ENCODE results near the gene GSK3A. TPM values are rescaled to one million over a fixed set of nuclear protein-coding genes. Genes with fewer than 3 reads are reported as not detected.

GSK3A gene
- total and polyA plus RNA-seq, 9 of the 15 experiments (the other 6 are each of a cell fraction or from before 2014, with no cell fraction given) = 0.62 to 90.7 (median 33.3) TPM

DNA sequence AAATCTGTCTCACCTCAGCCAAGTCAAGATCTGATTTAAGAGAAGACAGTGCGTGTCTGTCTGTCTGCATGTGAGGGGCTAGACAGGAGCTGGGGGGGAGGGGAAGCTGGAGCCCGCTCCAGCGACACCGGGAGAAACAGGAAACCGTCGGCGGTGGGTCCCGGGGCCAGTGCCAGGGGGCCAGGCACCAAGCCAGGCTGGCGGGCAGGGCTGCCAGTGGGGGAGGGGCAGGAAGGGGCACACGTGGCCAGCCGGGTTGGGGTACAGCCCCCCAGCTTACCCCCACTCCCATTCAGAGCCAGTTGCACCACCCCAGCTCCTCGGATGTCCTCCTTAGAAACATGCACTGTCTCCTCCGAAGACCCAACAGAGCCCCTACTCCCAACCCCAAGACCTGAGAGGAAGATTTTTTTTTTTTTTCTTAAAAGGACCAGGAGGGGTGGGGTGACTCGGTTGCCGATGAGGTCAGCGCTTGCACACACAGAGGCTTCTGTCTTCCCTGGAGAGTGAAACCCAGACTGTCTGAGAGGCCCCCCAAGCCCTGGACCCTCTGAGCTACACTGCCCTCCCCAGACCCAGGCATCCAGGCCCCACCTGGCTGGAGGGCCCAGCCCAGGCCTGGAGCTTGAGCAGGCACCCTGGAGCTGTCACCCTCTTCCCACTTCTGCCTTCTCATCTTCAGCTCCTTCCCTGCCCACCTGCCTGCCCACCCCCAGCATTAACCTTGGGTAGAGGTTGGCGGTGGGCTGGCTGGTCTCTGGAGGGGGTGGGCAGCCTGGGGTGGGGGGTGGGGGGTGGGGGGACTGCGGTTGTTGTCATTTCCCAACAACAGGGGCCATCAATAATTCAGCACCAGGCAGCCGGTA lies 8.5 kb upstream of the GSK3A start:
- no peak overlapping the region for H3K4me2 ChIP-seq (ENCODE audit: insufficient read depth, low read length)
- no TSS peak for BruUV-seq (replicated peaks)
- peaks cover 49% of the 10 kb centered on the region; the same call in 2 of the 3 replicates for H3K36me3 ChIP-seq (ENCODE audit: control insufficient read depth, insufficient read depth, low read length)
- peaks cover 10% of the 10 kb centered on the region; the same call in 1 of the 2 replicates for H4K20me1 ChIP-seq (replicated peaks; ENCODE audit: control insufficient read depth, insufficient read depth, low read length)
- POLR2A ChIA-PET = interaction anchor here (0.7 to 2.3 kb wide), 5 partner anchors 8 to 51 kb away, joined by 3 to 9 read pairs (median 4); partner anchors contain the start of genes GSK3A, PAFAH1B3 and PRR19
- 85% methylated on average over 8 of the region's 19 CpGs for WGBS (ENCODE audit: insufficient coverage, low coverage, missing lambda C conversion rate)
- peaks cover 22 to 66% of the 10 kb centered on the region in 2 experiments for H3K4me1 ChIP-seq (replicated peaks in 1 of 2; ENCODE audit: control insufficient read depth in 2 of 2, insufficient read depth in 2 of 2, low read length in 2 of 2)
- no peak overlapping the region for H3K4me3 ChIP-seq
- ATAC-seq (no peak), FAIRE-seq (no peak), DNase-seq (ENCODE audit: extremely low read depth in 1 of 4, low spot score in 3 of 4) (no peak)
- no peaks in the 10 kb centered on the region for H3K27me3 ChIP-seq (ENCODE audit: control insufficient read depth in 2 of 2, insufficient read depth in 2 of 2, low read length in 2 of 2)
- in situ Hi-C loops (cut with MboI) = no loop called here
- H3K27ac ChIP-seq (ENCODE audit: extremely low read depth, low read depth, low read length) = no peak overlapping the region
- H3K9me1 ChIP-seq (ENCODE audit: control insufficient read depth, insufficient read depth, low read length) = peaks cover 7% of the 10 kb centered on the region
- intact Hi-C loops (cut with micrococcal nuclease) = no loop called here
- peak overlapping the region in 1 of 2 experiments; percentile 93; a peak in 2 of 4 replicates for H3K9ac ChIP-seq (ENCODE audit: insufficient read depth in 1 of 2, low read depth in 2 of 2, low read length in 2 of 2)
- TF ChIP-seq ZNF384 (IDR thresholded peaks at IDR 0.05; ENCODE audit: low read depth, low read length) (0 out of 2 replicates have a peak, but pooled peaks have one; percentile 38), RBFOX2 (IDR thresholded peaks at IDR 0.05; ENCODE audit: low read depth, low read length) (peak; percentile 55; the same call in 1 of the 2 replicates), TAF9B (IDR thresholded peaks at IDR 0.05; ENCODE audit: partially characterized antibody) (no peak), ZNF224 (CRISPR knock-in tag; IDR thresholded peaks at IDR 0.05) (no peak), POLR2G (IDR thresholded peaks at IDR 0.05; ENCODE audit: low read depth, low read length) (peak; percentile 69)
- TF ChIP-seq, protein P1, sequence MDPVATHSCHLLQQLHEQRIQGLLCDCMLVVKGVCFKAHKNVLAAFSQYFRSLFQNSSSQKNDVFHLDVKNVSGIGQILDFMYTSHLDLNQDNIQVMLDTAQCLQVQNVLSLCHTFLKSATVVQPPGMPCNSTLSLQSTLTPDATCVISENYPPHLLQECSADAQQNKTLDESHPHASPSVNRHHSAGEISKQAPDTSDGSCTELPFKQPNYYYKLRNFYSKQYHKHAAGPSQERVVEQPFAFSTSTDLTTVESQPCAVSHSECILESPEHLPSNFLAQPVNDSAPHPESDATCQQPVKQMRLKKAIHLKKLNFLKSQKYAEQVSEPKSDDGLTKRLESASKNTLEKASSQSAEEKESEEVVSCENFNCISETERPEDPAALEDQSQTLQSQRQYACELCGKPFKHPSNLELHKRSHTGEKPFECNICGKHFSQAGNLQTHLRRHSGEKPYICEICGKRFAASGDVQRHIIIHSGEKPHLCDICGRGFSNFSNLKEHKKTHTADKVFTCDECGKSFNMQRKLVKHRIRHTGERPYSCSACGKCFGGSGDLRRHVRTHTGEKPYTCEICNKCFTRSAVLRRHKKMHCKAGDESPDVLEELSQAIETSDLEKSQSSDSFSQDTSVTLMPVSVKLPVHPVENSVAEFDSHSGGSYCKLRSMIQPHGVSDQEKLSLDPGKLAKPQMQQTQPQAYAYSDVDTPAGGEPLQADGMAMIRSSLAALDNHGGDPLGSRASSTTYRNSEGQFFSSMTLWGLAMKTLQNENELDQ (CRISPR knock-in tag; IDR thresholded peaks at IDR 0.05; ENCODE audit: borderline replicate concordance) = no peak
- peaks cover 52% of the 10 kb centered on the region for H3K79me2 ChIP-seq (ENCODE audit: control insufficient read depth, insufficient read depth, low read length)
- H2AFZ ChIP-seq (ENCODE audit: low read depth, low read length) = no peak overlapping the region
- H3K9me3 ChIP-seq (replicated peaks; ENCODE audit: control insufficient read depth, insufficient read depth, low read depth, low read length) = no peaks in the 10 kb centered on the region
- CTCF ChIA-PET (ENCODE audit: low intra/inter-chr PET ratio) = no interaction called here
